Measurements from ENCODE around the gene UNC13B.
"Not testable (repeated sequence)": the region's sequence is repeated elsewhere in the genome, so short reads cannot be mapped to it uniquely, and the experiment has no call there.

The UNC13B gene

DNA sequence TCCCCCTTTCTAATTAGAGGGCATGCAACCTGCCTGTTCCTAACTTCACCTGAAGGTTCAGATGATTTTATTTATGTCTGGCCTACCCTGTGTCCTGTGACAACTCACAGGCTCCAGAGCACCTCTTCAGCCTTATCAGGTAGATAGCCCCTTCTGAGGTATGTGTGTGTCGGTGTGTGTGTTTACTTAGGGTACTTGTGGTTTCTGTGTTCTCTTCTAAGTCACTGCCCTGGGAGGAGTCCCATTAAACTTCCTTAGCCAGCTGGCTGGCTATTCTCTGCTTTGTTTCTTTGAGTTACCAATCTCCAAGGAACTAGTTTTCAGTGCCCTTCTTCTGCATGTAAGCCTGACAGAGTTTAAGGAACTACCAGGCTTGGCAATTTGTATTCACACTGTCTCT lies 74.9 kb downstream of the UNC13B start:
- Histone ChIP-seq H3K4me3 (ENCODE audit: low read depth, low read length) (no peak overlapping the region), H3K27me3 (ENCODE audit: control insufficient read depth, insufficient read depth, low read length) (no peaks in the 10 kb centered on the region), H3K9me3 (ENCODE audit: control insufficient read depth, insufficient read depth, low read length) (no peaks in the 10 kb centered on the region), H3K4me1 (ENCODE audit: control insufficient read depth, insufficient read depth, low read length) (no peaks in the 10 kb centered on the region), H3K36me3 (ENCODE audit: control insufficient read depth, insufficient read depth, low read length) (no peaks in the 10 kb centered on the region), H3K9ac (ENCODE audit: low read depth, low read length) (no peak overlapping the region)

DNA sequence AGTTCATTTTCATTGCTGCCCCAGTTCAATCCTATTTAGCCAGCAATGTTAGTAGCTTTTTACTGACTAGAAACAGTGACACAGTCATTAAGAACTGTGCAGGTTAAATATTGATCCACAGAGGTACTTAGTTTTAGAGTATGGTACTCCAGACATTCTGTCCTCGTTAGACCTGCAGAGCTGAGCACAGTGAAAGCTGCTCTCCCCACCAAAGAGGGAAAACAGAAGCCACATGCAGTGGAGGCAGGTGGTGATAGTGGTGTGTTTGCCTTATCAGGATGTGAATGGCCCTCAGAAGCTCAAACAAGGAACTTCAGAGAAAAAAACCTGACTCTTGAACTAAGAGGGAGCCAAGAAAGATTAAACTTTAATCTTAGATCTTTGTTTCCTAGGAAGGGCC lies 75.5 kb downstream of the UNC13B start:
- H3K4me3 ChIP-seq (ENCODE audit: low read depth, low read length): no peak overlapping the region
- H3K4me1 ChIP-seq (ENCODE audit: control insufficient read depth, insufficient read depth, low read length): no peaks in the 10 kb centered on the region
- no peaks in the 10 kb centered on the region for H3K36me3 ChIP-seq (ENCODE audit: control insufficient read depth, insufficient read depth, low read length)
- no peaks in the 10 kb centered on the region for H3K27me3 ChIP-seq (ENCODE audit: control insufficient read depth, insufficient read depth, low read length)
- H3K9me3 ChIP-seq (ENCODE audit: control insufficient read depth, insufficient read depth, low read length): no peaks in the 10 kb centered on the region
- H3K9ac ChIP-seq (ENCODE audit: low read depth, low read length): no peak overlapping the region

DNA sequence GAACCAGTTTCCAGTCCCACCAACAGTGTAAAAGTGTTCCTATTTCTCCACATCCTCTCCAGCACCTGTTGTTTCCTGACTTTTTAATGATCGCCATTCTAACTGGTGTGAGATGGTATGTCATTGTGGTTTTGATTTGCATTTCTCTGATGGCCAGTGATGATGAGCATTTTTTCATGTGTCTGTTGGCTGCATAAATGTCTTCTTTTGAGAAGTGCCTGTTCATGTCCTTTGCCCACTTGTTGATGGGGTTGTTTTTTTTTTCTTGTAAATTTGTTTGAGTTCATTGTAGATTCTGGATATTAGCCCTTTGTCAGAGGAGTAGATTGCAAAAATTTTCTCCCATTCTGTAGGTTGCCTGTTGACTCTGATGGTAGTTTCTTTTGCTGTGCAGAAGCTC lies 84.1 kb downstream of the UNC13B start:
- H3K9me3 ChIP-seq (ENCODE audit: control insufficient read depth, insufficient read depth, low read length); H3K4me1 ChIP-seq (ENCODE audit: control insufficient read depth, insufficient read depth, low read length); H3K27me3 ChIP-seq (ENCODE audit: control insufficient read depth, insufficient read depth, low read length); H3K36me3 ChIP-seq (ENCODE audit: control insufficient read depth, insufficient read depth, low read length); H3K4me3 ChIP-seq (ENCODE audit: low read depth, low read length); H3K9ac ChIP-seq (ENCODE audit: low read depth, low read length): not testable (repeated sequence)

DNA sequence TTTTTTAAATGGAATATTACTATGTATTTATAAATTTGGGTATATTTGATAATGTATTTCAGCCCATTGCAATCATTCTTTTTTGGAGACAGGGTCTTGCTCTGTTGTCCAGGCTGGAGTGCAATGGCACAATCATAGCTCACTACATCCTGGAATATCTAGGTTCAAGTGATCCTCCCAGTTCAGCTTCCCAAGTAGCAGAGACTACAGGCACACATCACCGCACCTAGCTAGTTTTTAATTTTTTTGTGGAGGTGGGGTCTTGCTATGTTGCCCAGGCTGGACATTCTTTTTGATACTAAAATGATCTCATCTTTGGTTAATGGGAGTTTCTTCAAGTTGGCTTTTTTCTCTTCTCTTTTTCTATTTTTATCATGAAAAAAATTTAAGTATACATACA lies 91.3 kb downstream of the UNC13B start:
- Histone ChIP-seq H3K27me3 (ENCODE audit: control insufficient read depth, insufficient read depth, low read length) (no peaks in the 10 kb centered on the region), H3K36me3 (ENCODE audit: control insufficient read depth, insufficient read depth, low read length) (no peaks in the 10 kb centered on the region), H3K9me3 (ENCODE audit: control insufficient read depth, insufficient read depth, low read length) (no peaks in the 10 kb centered on the region), H3K4me3 (ENCODE audit: low read depth, low read length) (no peak overlapping the region), H3K9ac (ENCODE audit: low read depth, low read length) (no peak overlapping the region), H3K4me1 (ENCODE audit: control insufficient read depth, insufficient read depth, low read length) (no peaks in the 10 kb centered on the region)

DNA sequence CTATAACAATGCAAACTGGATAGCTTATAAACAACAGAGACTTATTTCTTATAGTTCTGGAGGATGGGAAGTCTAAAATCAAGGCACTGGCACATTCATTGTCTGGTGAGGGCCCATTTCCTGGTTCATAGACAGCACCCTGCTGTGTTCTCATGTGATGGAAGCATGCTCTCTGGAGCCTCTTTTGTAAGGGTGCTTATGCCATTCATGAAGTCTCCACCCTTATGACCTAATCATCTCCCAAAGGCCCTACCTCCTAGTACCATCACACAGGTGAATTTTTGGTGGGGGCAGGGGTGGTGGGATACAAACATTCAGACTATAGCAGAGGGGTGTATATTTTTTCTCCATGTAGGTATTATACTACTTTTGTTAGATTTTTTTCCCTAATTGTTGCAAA lies 92.4 kb downstream of the UNC13B start:
- H3K9ac ChIP-seq (ENCODE audit: low read depth, low read length): no peak overlapping the region
- no peaks in the 10 kb centered on the region for H3K36me3 ChIP-seq (ENCODE audit: control insufficient read depth, insufficient read depth, low read length)
- H3K9me3 ChIP-seq (ENCODE audit: control insufficient read depth, insufficient read depth, low read length): no peaks in the 10 kb centered on the region
- no peak overlapping the region for H3K4me3 ChIP-seq (ENCODE audit: low read depth, low read length)
- H3K4me1 ChIP-seq (ENCODE audit: control insufficient read depth, insufficient read depth, low read length): no peaks in the 10 kb centered on the region
- H3K27me3 ChIP-seq (ENCODE audit: control insufficient read depth, insufficient read depth, low read length): no peaks in the 10 kb centered on the region

DNA sequence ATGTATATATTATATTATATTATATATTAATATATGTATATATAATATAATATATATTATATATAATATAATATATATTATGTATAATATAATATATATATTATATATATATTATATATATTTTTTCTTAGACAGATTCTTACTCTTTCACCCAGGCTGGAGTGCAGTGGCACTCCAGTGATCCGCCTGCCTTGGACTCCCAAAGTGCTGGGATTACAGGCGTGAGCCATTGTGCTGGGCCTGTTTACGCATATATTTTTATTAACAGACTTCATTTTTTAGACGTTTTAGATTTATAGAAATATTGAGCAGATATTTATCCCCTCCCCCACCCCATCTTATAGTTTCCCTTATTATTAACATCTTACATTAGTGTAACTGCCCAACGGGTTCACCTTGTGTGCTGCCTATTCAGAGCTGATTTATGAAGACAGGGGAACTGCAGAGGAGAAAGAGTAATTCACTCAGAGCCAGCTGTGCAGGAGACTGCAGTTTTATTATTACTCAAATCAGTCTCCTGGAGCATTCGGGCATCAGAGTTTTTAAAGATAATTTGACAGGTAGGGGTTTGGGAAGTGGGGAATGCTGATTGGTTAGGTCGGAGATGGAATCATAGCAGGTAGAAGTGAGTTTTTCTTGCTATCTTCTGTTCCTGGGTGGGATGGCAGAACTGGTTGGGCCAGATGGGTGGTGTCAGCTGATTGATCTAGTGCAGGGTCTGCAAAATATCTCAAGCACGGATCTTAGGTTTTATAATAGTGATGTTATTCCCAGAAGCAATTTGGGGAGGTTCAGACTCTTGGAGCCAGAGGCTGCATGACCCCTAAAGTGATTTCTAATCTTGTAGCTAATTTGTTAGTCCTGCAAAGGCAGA lies 93.4 kb downstream of the UNC13B start:
- H3K36me3 ChIP-seq (ENCODE audit: control insufficient read depth, insufficient read depth, low read length): no peaks in the 10 kb centered on the region
- H3K4me3 ChIP-seq (ENCODE audit: low read depth, low read length): no peak overlapping the region
- no peak overlapping the region for H3K9ac ChIP-seq (ENCODE audit: low read depth, low read length)

DNA sequence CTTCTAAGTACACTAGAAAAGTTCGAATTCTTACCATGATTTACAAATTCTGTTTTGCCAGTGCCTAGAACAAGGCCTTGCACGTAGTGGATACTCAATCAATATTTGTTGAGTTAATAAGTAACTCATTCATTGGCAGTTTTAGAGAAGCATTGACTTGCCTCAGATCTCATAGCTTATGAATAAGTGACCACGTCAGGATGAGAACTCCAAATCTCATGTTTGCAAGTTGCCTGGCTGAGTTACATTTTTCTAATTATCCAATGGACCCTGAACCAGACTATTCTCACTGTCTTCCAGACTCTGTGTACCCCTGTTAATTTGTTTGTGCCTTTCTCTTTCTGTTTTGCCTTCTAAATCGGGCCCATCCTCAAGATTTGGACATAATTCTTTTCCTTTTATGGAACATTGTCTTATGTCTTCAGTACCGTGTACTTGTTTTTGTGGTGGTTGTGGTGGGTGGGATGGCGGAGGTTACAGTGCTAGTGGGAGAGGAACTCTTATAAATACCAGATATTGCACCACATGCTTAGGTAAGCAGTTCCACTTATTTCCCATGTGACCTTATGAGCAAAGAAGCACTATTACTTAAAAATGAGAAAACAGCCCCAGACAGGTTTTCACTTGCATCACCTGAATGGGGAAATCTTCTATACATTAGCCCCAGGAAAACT lies 96.3 kb downstream of the UNC13B start:
- Histone ChIP-seq H3K4me3 (ENCODE audit: low read depth, low read length) (no peak overlapping the region), H3K4me1 (ENCODE audit: control insufficient read depth, insufficient read depth, low read length) (no peaks in the 10 kb centered on the region), H3K27me3 (ENCODE audit: control insufficient read depth, insufficient read depth, low read length) (no peaks in the 10 kb centered on the region), H3K36me3 (ENCODE audit: control insufficient read depth, insufficient read depth, low read length) (no peaks in the 10 kb centered on the region), H3K9ac (ENCODE audit: low read depth, low read length) (no peak overlapping the region), H3K9me3 (ENCODE audit: control insufficient read depth, insufficient read depth, low read length) (no peaks in the 10 kb centered on the region)

More for the DNA sequence above, 93.4 kb downstream of the UNC13B start:
- Histone ChIP-seq H3K4me1 (ENCODE audit: control insufficient read depth, insufficient read depth, low read length) (no peaks in the 10 kb centered on the region), H3K9me3 (ENCODE audit: control insufficient read depth, insufficient read depth, low read length) (no peaks in the 10 kb centered on the region), H3K27me3 (ENCODE audit: control insufficient read depth, insufficient read depth, low read length) (no peaks in the 10 kb centered on the region)

DNA sequence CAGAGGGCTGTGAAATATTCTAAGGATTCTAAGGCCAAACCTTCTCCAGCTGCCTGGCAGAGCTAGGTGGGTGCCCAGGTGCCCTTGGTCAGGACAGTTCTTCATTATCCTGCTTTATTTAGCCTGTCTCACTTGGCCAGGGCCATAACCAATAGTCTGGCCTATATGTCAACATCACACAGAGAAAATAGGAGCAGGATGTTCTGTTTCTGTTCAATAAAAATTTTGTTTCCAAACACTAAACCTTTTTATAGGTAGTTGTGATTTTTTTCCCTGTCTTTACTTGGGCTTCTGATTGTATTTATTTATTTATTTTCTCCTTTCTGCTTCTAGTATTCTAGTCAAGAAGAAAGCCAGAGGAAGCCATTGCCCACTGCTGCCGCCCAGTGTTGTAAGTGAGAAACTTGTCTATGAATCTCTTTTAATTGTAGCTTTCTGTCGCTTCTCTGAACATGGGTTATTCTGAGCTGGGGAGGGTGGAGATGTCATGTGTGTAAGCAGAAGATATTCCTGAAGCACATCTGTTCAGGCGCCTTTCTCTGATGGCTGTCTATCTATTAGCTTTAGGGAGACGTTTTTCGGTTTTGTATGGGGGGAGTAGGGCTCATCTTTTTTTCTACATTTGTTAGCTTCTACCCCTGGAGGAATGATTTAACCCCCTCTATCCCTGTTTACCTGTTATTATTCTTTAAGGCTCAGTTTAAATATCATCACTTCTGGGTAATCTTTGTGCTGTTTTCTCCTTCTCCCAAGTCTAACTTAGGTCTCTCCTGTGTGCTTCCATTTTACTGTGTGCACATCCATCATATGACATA lies 97.1 kb downstream of the UNC13B start:
- Histone ChIP-seq H3K9me3 (ENCODE audit: control insufficient read depth, insufficient read depth, low read length) (no peaks in the 10 kb centered on the region), H3K9ac (ENCODE audit: low read depth, low read length) (no peak overlapping the region), H3K4me1 (ENCODE audit: control insufficient read depth, insufficient read depth, low read length) (no peaks in the 10 kb centered on the region), H3K36me3 (ENCODE audit: control insufficient read depth, insufficient read depth, low read length) (no peaks in the 10 kb centered on the region), H3K4me3 (ENCODE audit: low read depth, low read length) (no peak overlapping the region), H3K27me3 (ENCODE audit: control insufficient read depth, insufficient read depth, low read length) (no peaks in the 10 kb centered on the region)

DNA sequence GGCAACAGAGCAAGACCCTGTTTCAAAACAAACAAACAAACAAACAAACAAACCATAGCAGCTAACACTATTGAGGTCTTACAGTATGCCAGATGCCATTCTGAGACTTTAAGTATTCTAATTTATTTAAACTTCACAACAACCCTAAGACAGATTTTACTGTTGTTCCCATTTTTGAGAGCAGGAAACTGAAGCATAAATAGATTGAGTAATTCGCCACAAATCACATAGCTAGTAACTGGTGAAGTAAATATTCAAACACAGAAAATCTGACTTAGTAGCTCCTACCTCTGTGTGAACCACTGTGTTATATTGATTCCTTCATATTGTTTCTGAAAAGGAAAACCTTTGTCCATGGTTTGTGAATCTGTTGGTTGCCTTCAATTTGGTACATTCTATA lies 98.4 kb downstream of the UNC13B start:
- no peaks in the 10 kb centered on the region for H3K36me3 ChIP-seq (ENCODE audit: control insufficient read depth, insufficient read depth, low read length)
- H3K4me3 ChIP-seq (ENCODE audit: low read depth, low read length): no peak overlapping the region
- H3K9ac ChIP-seq (ENCODE audit: low read depth, low read length): no peak overlapping the region
- no peaks in the 10 kb centered on the region for H3K9me3 ChIP-seq (ENCODE audit: control insufficient read depth, insufficient read depth, low read length)
- no peaks in the 10 kb centered on the region for H3K27me3 ChIP-seq (ENCODE audit: control insufficient read depth, insufficient read depth, low read length)
- no peaks in the 10 kb centered on the region for H3K4me1 ChIP-seq (ENCODE audit: control insufficient read depth, insufficient read depth, low read length)

DNA sequence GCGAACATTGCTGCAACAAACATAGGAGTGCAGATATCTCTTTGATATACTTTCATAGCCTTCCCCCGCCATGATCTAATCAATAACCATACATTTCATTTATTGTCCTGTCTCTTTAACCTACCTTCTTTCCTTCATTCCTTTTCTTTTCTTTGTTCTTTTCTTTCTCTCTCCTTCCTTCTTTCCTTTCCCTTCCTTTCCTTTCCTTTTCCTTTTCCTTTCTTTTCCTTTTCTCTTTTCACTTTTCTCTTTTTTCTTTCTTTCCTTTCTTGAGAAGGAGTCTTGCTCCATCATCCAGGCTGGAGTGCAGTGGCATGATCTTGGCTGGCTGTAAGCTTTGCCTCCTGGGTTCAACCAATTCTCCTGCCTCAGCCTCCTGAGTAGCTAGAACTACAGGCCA lies 100.3 kb downstream of the UNC13B start:
- Histone ChIP-seq H3K4me1 (ENCODE audit: control insufficient read depth, insufficient read depth, low read length) (no peaks in the 10 kb centered on the region), H3K36me3 (ENCODE audit: control insufficient read depth, insufficient read depth, low read length) (no peaks in the 10 kb centered on the region), H3K4me3 (ENCODE audit: low read depth, low read length) (no peak overlapping the region), H3K27me3 (ENCODE audit: control insufficient read depth, insufficient read depth, low read length) (no peaks in the 10 kb centered on the region), H3K9me3 (ENCODE audit: control insufficient read depth, insufficient read depth, low read length) (no peaks in the 10 kb centered on the region), H3K9ac (ENCODE audit: low read depth, low read length) (no peak overlapping the region)

DNA sequence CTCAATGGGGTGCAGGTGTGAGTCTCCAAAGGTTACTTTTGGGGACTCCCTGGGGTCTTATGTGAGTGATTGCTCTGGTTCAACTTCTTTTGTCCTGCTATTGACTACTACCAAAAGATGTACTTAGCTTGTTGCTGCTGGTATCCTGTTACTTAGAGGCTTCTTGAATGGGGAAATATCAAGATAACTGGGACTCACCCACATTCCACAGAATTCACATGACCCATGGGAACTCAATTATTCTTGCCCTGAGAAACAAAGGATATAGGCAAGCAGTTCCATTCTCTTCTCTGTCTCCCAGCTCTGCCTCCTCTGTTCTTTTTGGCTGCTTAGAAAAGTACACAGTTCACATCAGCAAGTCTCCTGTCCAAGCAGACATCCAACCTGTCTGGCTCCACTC lies 105.9 kb downstream of the UNC13B start:
- no peaks in the 10 kb centered on the region for H3K27me3 ChIP-seq (ENCODE audit: control insufficient read depth, insufficient read depth, low read length)
- H3K36me3 ChIP-seq (ENCODE audit: control insufficient read depth, insufficient read depth, low read length): no peaks in the 10 kb centered on the region
- no peaks in the 10 kb centered on the region for H3K9me3 ChIP-seq (ENCODE audit: control insufficient read depth, insufficient read depth, low read length)
- H3K4me3 ChIP-seq (ENCODE audit: low read depth, low read length): no peak overlapping the region
- no peaks in the 10 kb centered on the region for H3K4me1 ChIP-seq (ENCODE audit: control insufficient read depth, insufficient read depth, low read length)
- no peak overlapping the region for H3K9ac ChIP-seq (ENCODE audit: low read depth, low read length)
